Kidney glomerular epithelial cell (primary cell): ENCODE results near the gene URM1.
A peak's percentile ranks its signal among the peaks of the same experiment; 100 is the strongest.
"Not testable (repeated sequence)": the region's sequence is repeated elsewhere in the genome, so short reads cannot be mapped to it uniquely, and the experiment has no call there.

ENCODE experiments used
- DNase-seq: peaks from one replicate; lab custom pipeline; 2025; lab: John Stamatoyannopoulos, UW

The URM1 gene

GRCh38 chr9:128409450-128409849, 38.3 kb downstream of the URM1 start:
- no peak for DNase-seq

GRCh38 chr9:128409978-128410377, 38.8 kb downstream of the URM1 start:
- DNase-seq, result no peak

GRCh38 chr9:128411364-128412119, 40.4 kb downstream of the URM1 start:
- DNase-seq, result no peak

DNA sequence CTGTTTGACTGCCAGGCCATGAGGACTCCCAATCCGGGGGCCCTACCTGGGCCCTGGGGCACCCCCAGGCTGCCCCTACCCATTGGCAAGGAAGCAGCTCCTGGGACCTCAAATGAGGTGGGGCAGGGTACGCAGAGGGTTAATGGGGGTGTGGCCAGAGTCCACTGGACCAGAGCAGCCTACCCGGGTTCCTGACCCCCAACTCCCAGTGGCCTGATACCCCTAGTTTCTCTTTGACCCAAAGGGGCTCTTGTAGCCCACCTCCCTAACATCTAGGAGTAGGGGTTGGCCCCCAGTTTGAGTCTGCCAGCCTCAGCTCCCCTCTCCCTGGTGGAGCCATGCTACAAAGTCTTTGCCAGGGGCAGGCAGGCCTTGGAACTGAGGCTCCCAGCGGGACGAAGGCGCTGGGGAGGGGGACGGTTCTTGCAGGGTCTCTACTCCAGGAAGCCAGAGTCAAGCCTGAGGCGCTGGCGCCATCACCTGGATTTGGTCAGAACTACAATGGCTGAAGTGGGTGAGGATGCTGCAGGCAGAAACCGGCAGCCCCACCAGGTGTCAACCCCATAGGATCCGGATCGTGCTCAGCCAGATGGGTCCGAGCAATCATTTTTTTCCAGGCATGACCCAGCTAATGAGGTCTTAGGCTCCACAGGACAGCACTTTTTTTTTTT, 41.1 kb downstream of the URM1 start:
- DNase-seq, result no peak

DNA sequence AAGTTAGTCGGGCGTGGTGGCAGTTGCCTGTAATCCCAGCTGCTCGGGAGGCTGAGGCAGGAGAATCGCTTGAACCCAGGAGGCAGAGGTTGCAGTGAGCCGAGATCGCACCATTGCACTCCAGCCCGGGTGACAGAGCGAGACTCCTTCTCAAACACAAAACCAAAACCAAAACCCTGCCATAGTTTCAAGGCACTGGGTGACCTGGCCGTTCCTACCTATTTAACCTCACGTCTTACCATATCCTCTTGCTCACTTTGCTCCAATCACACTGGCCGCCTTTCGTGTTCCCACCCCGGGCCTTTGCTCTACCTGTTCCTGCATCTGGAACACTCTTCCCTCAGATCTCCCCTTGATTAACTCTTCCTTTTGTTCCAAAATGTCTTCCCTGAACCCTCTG, 42.6 kb downstream of the URM1 start:
- DNase-seq, result not testable (repeated sequence)

- no peak for DNase-seq
Measured at GRCh38 chr9:128414461-128414860, 43.3 kb downstream of the URM1 start.

DNA sequence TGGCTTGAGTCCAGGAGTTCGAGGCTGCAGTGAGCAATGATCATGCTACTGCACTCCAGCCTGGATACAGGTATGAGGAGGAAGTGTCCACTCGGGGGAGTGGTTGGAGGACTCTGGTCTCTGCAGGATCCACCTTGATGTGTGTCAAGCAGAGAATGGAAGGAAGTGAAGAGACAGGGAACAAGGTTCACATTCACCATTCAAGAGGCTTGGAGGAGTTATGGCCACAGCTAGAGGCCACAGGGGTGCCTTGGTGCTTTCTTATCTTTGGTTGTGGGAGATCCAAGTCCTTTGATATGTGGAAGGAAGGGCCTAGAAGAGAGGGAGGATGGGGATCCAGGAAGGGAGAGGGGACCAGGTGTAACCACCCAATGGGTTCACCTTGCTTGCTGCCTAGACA, 44.1 kb downstream of the URM1 start:
- no peak for DNase-seq

GRCh38 chr9:128416014-128416413, 44.8 kb downstream of the URM1 start:
- DNase-seq, result no peak

GRCh38 chr9:128416432-128417019, 45.4 kb downstream of the URM1 start:
- no peak for DNase-seq

- DNase-seq, result no peak
Measured at GRCh38 chr9:128419061-128419925, 48.1 kb downstream of the URM1 start.

GRCh38 chr9:128420060-128420650, 49.0 kb downstream of the URM1 start:
- DNase-seq, result peak; percentile 28

DNA sequence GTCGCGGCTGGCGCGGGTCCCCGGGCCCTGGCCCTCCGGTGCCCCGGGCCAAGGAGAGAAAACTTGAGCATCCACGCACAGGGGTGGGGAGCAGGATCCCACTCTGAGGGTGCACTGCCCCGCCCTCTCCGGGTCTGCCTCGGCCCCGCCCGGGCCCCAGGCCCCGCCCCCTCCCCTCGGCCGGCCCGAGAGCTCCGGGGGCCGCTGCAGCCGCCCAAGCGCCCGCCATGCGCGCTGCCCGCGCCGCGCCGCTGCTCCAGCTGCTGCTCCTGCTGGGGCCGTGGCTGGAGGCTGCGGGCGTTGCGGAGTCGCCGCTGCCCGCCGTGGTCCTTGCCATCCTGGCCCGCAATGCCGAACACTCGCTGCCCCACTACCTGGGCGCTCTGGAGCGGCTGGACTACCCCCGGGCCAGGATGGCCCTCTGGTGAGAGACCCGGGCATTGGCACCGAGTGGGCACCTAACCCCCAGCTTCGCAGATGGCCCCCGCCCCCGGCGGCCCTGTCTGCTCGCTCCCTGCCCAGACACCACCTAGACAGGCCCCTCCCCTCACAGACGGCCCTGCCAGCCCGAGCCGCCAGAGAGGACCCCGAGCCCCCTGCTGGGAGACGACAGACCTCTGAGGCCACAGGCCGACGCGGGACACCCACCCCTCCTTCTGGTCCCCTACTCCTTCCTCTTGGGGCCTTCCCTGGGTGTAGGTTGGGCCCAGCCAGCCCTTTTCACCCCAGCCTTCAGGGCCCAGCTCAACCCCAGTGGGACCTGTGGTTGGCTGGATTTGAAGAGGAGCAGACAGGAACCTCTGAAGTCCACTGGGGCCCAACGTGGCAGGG, 49.7 kb downstream of the URM1 start, which contains the start of gene CERCAM:
TSS of gene CERCAM (plus strand) at position 207 of the 831 bp plus-strand sequence. CDS start at position 228, 21 bp downstream.
- peak; percentile 28 for DNase-seq

- DNase-seq, result no peak
Measured at GRCh38 chr9:128421482-128421996, 50.4 kb downstream of the URM1 start.

- not testable (repeated sequence) for DNase-seq
Measured at GRCh38 chr9:128422022-128422782, 51.0 kb downstream of the URM1 start.

DNA sequence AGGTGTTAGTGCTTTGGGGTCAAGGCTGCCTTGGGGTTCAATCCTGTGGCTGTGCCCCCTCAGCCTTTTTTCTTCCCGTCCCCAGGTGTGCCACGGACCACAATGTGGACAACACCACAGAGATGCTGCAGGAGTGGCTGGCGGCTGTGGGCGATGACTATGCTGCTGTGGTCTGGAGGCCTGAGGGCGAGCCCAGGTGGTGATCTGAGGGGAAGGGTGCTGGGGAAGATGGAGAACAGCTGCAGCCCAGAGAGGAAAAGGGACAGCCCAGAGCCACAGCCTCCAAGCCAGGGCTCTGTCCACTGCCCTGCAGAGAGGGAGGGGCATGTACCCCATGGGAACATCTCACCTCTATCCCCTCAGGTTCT, 51.6 kb downstream of the URM1 start:
- DNase-seq, result no peak

GRCh38 chr9:128423356-128423755, 52.2 kb downstream of the URM1 start:
- DNase-seq, result not testable (repeated sequence)

GRCh38 chr9:128424268-128424780, 53.1 kb downstream of the URM1 start:
- DNase-seq, result no peak

DNA sequence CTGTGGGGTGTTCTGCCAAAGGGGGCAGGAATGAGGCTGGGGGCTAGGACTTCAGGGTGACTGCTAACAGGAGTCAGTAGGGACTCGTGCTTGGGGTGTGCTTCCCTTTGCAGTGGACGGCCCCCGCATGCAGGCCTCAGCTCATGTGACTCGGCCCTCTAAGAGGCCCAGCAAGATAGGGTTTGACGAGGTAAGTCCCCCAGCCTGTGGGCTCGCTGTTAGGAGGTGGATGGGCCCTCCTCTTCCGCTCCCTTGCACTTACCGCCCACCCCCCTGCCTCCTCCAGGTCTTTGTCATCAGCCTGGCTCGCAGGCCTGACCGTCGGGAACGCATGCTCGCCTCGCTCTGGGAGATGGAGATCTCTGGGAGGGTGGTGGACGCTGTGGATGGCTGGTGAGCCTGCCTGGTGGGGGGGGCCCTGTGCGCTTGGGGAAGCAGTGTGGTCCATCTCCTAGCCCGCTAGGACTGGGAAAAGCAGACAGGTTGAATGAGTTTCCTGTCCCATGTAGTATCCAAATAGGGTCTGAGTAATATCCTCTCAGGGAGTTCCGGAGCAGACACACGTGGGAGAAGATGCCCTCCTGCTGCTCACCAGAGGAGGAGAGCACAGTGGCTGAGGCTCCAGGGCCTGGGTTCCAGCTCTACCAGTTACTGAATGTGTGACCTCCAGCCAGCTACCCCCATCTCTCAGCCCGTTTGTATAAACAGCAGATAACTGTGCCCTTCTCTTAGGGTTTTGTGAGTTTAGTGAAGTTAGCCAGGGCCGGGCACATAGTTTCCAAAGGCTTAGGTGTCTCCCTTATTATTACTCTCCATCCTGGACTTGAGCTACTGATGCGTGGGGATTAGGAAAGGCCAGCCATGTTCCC, 57.7 kb downstream of the URM1 start:
- no peak for DNase-seq
